Measurements from ENCODE around the gene NRL. TPM values are rescaled to one million over a fixed set of nuclear protein-coding genes. Genes with fewer than 3 reads are reported as not detected.

The NRL gene
- total RNA-seq, 1 donor from 2014 or later = 0.54 TPM

DNA sequence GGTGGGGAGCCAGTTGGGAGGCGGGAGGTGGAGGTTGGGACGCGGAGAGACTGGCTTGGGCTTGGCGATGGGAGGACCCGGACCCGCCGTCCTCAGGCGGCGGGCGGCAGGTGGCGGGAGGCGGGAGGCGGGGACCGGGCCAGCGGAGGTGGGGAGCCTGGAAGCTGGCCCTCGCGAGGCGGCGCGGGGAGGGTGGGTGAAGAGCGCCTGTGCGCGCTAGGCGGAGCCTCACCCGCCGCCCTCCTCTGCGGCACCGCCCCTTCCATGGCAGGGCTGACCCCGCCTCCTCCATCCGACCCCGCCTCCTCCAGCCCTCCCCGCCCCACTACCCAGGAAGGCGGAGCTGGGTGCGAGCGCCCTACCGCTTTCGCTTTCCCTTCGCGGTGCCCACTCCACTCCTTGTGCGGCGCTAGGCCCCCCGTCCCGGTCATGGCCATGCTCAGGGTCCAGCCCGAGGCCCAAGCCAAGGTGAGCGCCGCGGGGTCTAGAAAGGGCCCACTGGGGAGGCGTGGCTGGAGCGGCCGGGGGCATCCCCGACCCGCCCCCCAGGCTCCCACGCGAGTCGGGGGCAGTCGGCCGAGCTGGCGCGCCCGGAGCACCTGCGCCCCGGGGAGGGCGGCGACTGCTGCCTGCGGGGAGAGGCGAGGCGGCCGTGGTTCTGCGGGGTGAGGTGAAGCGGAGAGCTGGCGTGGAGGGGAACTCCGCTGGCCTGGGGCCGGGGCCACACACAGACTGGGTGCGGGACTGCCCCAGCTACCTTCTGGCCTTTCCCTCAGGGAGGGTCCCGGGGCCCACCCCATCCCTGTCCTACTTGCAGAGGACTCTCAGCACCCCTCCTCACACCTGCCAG is 21.3 kb upstream of the NRL start, which contains the start of gene PSME1:
TSS of gene PSME1 (plus strand) at position 361 of the 850 bp plus-strand sequence. CDS start at position 430, 69 bp downstream.
- Mint-ChIP-seq H3K36me3 (peaks cover 27% of the 10 kb centered on the region), H3K4me3 (peak within 1 kb of the TSS; percentile 87), H3K27ac (no peak within 1 kb of the TSS), H3K27me3 (ENCODE audit: insufficient read depth, low read depth) (peaks cover 7% of the 10 kb centered on the region), H3K4me1 (peaks cover 27% of the 10 kb centered on the region), H3K9me3 (no peaks in the 10 kb centered on the region)
- Histone ChIP-seq H2AFZ (replicated peaks) (peak within 1 kb of the TSS; percentile 71), H3K9ac (no peak within 1 kb of the TSS), H3K36me3 (no peaks in the 10 kb centered on the region), H3K79me2 (ENCODE audit: low read depth) (peaks cover 20% of the 10 kb centered on the region), H3F3A (ENCODE audit: low read depth) (peaks cover 55% of the 10 kb centered on the region), H4K20me1 (ENCODE audit: low read depth) (peaks cover 23% of the 10 kb centered on the region), H3K9me3 (ENCODE audit: low read depth) (no peaks in the 10 kb centered on the region), H3K27ac (no peak within 1 kb of the TSS), H3K4me2 (peak within 1 kb of the TSS; percentile 91), H3K4me3 (peak within 1 kb of the TSS; percentile 89), H3K27me3 (peaks cover 9% of the 10 kb centered on the region), H3K4me1 (peaks cover 13% of the 10 kb centered on the region)
- peak; percentile 96 for DNase-seq (ENCODE audit: low spot score)
- TF ChIP-seq EZH2 (IDR thresholded peaks at IDR 0.05) = no peak
- no peak for TF ChIP-seq CTCF (IDR thresholded peaks at IDR 0.05)
- no peak for TF ChIP-seq EZH2phosphoT487 (IDR thresholded peaks at IDR 0.05)

- Histone ChIP-seq H3K4me1 (peaks cover 13% of the 10 kb centered on the region), H3K36me3 (no peaks in the 10 kb centered on the region), H3K9me3 (ENCODE audit: low read depth) (no peaks in the 10 kb centered on the region), H3K4me2 (peak overlapping the region; percentile 91), H3K9ac (no peak overlapping the region), H3F3A (ENCODE audit: low read depth) (peaks cover 50% of the 10 kb centered on the region), H3K27me3 (peaks cover 9% of the 10 kb centered on the region), H2AFZ (replicated peaks) (peak overlapping the region; percentile 71), H3K4me3 (peak overlapping the region; percentile 89), H3K27ac (no peak overlapping the region), H3K79me2 (ENCODE audit: low read depth) (peaks cover 15% of the 10 kb centered on the region), H4K20me1 (ENCODE audit: low read depth) (peaks cover 22% of the 10 kb centered on the region)
- DNase-seq (ENCODE audit: low spot score) = no peak
- H3K27ac Mint-ChIP-seq = no peak overlapping the region
- peak overlapping the region; percentile 87 for H3K4me3 Mint-ChIP-seq
- H3K27me3 Mint-ChIP-seq (ENCODE audit: insufficient read depth, low read depth) = peaks cover 7% of the 10 kb centered on the region
- TF ChIP-seq EZH2 (IDR thresholded peaks at IDR 0.05) (no peak), CTCF (IDR thresholded peaks at IDR 0.05) (no peak)
- H3K4me1 Mint-ChIP-seq = peaks cover 27% of the 10 kb centered on the region
- no peaks in the 10 kb centered on the region for H3K9me3 Mint-ChIP-seq
- H3K36me3 Mint-ChIP-seq = peaks cover 27% of the 10 kb centered on the region
Observed at GRCh38 chr14:24135584-24135833, 20.8 kb upstream of the NRL start.

- Mint-ChIP-seq H3K36me3 (peaks cover 14% of the 10 kb centered on the region), H3K4me1 (peaks cover 14% of the 10 kb centered on the region), H3K27ac (no peak overlapping the region), H3K9me3 (no peaks in the 10 kb centered on the region), H3K27me3 (ENCODE audit: insufficient read depth, low read depth) (peaks cover 7% of the 10 kb centered on the region), H3K4me3 (no peak overlapping the region)
- DNase-seq (ENCODE audit: low spot score) = no peak
- Histone ChIP-seq H2AFZ (replicated peaks) (no peak overlapping the region), H3K9ac (no peak overlapping the region), H3K27me3 (peaks cover 9% of the 10 kb centered on the region), H3K36me3 (no peaks in the 10 kb centered on the region), H3K4me1 (peaks cover 6% of the 10 kb centered on the region), H3K4me3 (no peak overlapping the region), H3K27ac (no peak overlapping the region), H3K79me2 (ENCODE audit: low read depth) (no peaks in the 10 kb centered on the region), H3F3A (ENCODE audit: low read depth) (peaks cover 35% of the 10 kb centered on the region), H3K9me3 (ENCODE audit: low read depth) (no peaks in the 10 kb centered on the region), H3K4me2 (no peak overlapping the region), H4K20me1 (ENCODE audit: low read depth) (peaks cover 4% of the 10 kb centered on the region)
- TF ChIP-seq CTCF (IDR thresholded peaks at IDR 0.05) = no peak
Observed at GRCh38 chr14:24133735-24134134, 19.0 kb upstream of the NRL start.
